Activated T-cell treated with anti-CD3 and anti-CD28 coated beads for 1 hour (primary cell): Measurements from ENCODE around the gene ADIRF.
"Not testable (repeated sequence)": the region's sequence is repeated elsewhere in the genome, so short reads cannot be mapped to it uniquely, and the experiment has no call there.

Source experiments
- DNase-seq: peaks from one replicate; pipeline ENCODE4 v3.0.0-alpha.2; 2020; ENCODE audit warnings: low read depth

ADIRF gene

DNA sequence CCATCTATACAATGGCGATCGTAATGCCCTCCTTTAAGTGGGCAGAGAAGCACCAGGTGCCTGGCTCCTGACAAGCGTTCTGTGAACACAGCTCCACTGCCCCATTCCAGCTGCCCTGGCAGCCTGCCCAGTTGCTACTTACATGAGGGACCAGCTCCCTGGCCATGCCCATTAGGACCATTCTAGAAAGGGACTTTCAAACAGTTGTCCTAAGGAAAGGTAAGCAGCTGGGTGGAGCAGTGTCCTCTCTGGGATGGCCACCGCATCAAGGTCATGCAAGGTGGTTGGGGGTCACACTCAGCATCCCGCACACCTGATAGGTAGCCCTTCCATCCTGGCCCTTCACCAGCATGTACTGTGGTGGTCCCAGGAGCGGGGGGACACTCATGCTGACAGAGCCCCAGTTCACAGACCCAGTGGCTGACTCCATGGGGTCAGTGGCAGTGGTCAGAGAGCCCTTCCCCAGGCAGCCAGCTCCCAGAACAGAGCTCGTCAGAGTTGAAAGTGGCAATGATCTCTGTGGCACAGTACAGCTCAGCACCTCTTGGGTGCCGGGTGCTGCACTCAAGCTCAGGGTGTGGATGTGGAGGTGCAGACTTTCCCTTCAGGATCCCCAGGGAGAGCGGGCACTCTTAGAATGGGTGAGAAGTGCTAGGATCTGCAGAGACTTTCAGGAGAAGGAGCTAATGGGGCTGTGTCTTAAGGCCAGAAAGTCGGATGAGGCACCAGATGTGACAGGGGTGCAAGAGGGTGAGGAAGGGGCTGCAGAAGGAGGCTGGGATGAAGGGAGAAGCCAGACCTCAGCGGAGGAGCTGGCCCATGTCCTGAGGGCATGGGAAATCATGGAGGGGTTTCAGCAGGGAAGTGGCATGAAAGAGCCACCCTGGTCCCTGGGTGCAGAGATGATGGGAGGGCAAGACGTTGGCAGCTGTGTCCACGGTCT is 21.8 kb upstream of the ADIRF start:
- no peak for DNase-seq

DNA sequence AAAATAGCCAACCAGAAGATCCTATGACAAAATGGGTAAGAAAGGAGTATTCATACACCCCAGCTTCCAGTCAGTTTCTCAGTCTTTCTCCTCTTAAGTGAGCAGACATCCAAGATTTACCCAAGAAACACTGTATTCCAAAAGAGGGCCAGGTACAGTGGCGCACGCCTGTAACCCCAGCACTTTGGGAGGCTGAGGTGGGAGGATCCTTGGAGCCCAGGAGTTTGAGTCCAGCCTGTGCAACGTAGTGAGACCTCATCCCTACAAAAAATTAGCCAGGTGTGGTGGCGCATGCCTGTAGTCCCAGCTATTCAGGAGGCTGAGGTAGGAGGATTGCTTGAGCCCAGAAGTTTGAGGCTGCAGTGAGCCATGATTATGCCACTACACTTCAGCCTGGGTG is 20.5 kb upstream of the ADIRF start:
- not testable (repeated sequence) for DNase-seq

DNA sequence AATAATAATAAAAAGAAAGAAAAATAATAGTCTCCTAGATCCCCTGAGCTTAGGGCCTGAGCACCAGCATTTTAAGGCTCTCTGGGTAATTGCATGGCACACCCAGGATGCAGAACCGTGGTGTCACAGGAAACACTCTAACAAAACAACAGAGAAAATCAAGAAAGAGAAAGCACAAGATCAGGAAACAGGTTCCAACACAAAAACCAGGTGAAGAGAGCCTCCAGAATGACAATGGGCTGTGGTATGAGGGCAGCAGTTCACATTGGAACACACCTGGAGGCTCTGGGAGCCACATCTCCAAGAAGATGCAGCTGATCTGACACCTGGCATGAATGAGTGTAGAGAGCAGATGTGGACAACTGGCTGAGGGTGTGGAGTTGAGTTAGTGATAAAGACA is 17.9 kb upstream of the ADIRF start:
- no peak for DNase-seq

DNA sequence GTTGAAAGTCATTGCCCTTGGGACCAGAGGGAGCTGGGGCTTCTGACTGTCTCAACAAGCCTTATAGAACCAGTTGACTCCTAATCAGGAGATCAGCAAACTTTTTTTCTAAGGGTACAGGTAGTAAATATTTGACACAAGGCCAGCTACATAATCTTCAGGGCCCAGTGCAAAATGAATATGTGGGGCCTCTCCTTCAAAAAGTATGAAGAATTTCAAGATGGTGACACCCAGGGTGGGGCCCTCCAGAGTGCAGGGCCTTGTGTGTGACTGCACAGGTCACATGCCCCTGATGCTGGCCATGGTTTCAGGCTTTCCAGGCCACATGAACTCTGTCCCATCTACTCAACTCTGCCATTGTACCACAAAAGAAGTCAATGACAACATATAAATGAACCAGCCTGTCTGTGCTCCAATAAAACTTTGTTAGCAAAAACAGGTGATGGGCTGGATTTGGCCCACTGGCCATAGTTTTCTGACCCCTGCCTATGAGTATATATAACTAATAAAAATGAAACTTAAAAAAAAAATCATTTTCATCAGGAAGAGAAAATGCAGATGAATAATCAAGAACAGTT is 17.0 kb upstream of the ADIRF start:
- no peak for DNase-seq

DNA sequence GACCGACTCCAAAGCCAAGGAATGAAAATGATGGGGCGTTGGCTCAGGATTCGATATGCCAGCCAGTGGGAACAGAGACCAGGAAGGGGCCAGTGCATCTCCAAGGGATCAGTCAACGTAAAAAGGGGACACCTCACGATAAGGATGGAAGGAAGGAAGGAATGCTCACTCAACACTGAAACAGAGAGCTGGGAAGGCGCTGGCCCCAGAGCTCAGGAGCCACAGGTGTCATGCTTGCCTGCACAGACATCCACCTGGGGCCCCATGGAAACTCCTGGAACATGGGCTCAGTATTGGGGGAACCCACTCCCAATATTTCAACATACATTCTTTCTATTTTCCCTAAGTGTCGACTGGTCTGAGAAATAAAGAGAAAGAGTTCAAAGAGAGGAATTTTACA is 16.2 kb upstream of the ADIRF start:
- no peak for DNase-seq

DNA sequence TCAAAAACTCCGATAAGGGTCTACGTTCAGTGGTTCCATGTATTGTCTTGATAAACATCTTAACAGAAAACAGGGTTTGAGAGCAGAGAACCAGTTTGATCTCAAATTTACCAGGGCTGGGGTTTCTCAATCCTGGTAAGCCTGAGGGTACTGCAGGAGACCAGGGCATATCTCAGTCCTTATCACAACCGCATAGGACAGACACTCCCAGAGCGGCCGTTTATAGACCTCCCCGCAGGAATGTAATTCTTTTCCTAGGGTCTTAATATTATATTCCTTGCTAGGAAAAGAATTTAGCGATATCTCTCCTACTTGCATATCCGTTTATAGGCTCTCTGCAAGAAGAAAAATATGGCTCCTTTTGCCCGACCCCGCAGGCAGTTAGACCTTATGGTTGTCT is 15.6 kb upstream of the ADIRF start:
- DNase-seq = not testable (repeated sequence)

DNA sequence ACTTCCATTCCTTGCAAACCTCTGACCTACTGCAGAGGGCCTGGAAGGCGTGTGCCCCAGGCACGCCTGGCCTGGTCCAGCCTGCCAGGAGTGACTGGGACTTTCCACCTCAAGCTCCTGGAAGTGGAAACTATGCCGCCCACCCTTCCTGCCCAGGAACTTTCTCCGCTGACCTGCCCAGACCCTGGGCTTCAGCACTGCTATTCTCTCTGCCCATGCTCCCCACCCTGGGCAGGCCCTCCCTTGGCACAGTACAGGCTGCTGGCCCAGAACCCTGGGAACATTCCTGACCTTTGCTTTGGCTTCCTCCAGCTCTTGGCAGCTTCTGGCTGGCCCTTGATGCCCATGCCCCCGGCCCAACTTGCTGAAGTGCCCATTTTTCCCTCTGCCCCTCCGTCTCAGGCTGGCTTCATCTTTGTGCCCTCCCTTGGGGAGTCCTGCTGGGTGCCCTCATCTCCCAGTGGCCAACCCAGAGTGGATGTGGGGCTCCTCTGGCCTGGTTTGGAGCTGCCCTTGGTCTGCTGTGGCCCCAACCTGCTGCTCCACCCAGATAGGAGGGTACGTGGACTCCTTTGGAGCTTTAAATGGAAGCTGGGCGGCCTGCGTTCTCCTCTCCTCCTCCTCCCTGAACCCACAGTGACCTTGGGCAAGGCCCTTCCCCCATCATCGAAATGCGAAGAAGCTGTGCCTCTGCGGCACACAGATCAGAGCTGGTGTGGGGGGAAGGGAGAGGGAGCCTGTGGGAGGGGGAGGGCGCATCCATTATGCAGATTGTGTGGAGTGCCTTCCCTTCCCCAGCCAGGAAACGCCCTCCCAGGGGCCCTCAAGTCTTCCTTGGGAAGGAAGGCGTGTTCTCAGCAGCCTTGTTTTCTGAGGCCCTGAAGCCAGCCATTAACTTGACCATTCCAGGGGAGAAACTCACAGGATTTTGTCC is 14.3 kb upstream of the ADIRF start:
- no peak for DNase-seq

DNA sequence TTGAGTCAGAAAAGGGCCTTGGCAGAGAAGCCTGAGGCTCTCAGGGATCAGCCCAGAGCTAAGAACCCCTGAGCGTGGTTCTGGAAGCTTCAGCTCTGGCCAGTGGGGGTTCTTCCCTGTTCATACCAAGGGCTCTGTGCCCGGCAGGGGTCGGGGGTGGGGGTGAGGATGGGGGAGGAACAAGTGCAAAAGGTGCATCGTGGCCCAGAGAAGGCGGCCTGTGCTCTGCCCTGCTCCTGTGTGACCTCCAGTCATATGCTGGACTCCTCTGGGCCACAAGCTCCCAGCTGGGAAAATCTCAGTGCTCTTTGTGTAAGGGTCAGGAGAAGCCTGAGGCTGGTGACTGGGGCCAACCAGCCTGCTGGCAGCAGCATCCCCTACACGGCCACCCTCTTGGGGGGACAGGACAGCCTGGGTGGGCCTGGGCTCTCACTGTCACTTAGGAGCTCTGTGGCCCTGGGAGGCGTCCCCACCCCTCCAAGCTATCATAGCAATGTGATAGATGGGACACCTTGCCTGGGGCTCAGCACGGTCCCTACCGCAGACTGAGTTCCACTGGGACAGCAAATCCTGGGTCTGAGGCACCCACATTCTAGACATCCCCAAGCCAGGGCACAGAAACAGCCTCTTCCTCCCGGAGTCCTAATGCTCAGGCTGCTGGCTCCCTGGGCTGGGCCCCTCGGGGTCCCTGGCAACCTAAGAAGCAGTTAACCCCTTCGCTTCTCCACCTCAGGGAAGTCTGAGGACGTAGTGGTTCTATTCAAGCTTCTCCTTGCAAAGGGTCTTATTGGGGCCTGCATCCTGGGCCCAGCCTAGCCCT is 13.4 kb upstream of the ADIRF start:
- no peak for DNase-seq

DNA sequence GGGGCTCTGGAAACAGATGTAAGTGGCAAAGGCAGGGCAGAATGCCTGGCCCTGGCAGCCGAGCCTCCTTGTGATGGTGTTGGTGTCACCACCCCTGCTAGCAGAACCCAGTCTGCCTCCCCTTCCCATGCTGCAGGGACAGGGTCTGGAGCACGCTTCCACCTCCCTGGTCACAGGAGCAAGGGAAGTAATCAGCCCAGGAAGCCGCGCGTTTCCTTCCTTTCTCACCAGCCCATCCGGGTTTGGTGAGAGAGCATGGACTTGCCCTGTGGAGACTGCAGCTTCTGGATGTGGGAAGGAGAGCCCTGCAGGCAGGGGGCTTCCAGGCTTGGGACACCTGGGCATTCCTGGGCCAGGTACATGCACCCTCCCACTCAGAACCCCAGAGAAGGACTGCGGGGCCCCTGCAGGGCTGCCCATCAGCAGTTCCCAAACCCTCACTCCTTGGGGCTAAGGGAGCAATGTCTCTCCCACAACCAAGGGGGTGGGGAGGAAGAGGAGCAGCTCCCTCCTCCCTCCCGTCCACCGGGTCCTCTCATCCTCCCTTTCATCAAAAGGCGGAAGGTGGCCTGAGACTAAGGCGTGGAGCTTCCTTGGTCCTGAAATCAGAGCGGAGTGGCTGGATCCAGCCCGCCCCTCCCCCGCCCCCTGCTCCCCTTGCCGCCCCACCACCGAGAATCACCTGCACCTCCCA is 12.6 kb upstream of the ADIRF start:
- DNase-seq = no peak

DNA sequence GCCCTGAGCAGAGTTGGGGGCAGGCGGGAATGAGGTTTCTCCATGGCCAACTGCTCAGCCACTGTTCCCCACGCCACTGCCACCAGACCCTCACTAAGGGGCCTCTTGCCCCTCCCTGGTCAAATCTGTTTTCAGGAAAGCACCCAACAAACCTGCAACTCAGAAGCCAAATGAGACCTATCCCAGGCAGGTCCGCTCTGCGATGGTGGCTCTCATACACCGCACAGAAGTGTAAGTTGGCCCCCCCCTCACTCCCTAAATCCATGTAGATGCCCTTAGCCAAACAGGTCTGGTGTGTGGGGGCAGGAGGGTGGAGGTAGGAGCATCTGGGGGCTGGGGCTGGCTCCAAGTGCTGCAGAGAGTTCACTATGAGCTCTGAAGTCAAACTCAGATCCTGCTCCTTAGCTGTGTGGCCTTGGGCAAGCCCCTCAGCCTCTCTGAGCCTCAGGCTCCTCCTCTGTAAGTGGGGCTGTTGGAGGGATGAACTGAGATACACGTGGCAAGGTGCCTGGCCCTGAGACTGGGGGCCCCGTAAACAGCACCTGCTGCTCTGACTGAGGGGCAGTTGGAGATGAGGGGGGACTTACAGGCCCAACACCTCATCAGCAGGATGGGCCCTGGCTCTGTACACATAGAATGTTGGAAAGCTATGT is 12.0 kb upstream of the ADIRF start:
- no peak for DNase-seq

DNA sequence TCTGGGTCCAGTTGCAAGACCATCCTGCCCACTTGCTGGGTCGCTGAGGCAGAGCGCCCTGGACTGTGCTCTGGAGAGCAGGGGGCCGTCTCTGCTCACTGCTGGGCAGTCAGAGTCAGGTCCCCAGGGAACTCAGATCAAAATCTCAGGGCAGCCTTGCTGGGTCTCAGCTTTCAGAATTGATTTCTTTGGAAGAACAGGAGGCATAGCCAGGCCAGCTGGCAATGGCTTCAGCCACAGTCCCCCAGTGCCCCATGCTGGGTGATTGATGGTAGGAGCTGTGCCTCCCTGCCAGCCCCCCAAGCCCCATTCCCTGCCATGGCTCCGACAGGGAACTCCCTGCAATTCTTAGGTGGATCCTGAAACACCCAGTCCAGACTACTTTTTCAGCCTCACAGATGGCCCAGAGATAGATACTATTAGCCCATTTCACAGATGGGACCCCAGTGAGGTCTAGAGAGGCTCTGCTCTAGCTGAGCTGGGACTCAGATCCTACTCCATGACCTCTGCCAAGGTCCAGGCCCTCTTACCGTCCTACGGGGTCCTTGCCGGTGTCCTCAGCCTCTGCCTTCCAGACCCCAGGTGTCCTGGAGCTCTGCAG is 11.3 kb upstream of the ADIRF start:
- no peak for DNase-seq

DNA sequence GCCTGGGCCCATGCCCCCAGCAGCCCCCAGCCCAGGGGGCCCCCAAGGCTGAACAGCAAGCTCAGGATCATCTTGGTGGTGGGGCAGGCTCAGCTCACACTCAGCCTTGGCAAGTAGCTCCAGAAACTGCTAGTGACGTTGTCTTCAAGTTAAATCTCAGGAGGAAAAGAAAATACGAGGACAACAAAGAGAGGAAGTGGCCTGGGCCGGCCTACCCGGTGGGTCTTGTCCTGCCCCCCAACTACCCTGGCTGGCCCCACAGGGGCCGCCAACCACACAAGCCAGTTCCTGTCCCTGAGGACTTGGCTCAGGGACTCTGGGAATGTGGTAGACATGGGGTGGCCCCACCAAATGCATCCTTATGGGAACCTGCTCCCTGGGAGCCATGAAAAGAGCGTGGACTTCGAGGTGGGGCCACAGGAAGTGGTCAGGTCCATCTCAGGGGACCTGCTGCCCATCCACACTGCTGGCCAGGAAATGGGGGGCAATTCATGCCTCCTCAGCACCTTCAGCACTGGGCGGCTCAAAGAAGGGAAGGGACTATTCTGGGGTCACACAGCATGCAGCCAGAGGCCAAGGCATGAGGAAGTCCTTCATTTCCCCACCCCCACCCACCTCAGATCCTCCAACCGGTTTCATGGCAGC is 10.7 kb upstream of the ADIRF start, which contains the start of gene MMRN2:
Gene MMRN2 (minus strand): TSS at position 145 of the 645 bp plus-strand sequence. CDS start 74 bp downstream, at position 71.
- DNase-seq = no peak

DNA sequence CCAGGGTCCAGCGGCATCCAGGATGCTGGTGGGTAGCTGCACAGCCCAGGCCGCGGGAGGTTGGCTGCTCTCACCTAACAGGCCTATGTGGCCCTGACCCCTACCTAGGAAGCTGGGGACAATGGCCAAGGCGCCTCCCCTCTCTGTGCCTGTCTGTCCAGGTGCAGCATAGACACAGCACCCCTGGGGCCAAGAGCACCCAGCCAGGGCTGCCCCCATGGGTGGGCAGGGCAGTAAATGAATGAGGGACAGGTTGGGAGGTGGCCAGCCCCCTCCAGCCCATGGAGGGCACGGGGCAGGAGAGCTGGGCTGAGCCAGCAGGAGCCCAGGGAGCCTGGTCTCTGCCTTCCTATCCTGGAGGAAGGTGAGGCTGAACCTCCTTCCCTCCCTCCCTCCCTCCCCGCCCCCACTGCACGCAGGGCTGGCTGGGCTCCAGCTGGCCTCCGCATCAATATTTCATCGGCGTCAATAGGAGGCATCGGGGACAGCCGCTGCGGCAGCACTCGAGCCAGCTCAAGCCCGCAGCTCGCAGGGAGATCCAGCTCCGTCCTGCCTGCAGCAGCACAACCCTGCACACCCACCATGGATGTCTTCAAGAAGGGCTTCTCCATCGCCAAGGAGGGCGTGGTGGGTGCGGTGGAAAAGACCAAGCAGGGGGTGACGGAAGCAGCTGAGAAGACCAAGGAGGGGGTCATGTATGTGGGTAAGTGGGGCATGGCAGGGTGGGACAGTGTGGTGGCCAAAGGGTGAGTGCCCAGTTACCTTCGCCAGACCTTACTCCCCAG is 10.0 kb upstream of the ADIRF start, which contains the start of gene SNCG:
Gene SNCG (plus strand): TSS at position 484 of the 785 bp plus-strand sequence. CDS start 99 bp downstream, at position 583.
- no peak for DNase-seq

DNA sequence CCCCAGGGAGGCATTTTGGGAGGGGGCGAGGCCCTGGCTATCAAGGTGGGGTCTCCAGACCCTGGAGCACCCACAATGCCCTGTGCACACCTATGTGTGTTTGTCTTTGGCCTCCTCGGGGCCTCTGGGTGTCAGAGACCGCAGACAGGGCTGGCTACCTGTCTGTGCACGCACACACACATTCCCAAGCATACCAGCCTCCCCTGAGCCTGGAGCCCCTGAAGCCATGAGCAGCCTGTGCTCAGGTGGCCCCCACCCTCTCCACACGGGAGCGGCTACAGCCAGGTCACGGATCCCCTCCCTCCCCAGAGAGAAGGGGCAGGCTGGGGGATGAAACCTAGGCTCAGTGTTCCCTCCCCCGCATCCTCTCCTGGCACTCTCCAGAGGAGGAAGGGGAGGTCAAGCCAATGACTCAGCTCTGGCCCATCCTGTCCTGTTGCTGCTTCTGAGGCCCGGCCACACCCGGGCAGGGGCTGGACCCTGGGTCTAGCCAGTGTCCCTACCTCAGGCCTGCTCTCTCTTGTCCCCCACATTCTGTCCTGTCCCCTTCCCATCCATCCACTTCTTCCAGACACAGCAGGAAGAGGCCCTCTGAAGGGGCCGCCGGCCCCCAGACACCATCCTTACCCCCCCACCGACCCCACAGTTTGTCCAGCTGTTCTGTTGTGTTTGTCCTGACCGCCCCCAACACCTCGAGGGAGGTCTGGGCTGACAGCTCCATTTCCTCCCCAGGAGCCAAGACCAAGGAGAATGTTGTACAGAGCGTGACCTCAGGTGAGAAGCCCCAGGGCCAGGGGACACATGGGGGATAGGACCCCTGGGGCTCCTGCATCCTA is 9.2 kb upstream of the ADIRF start:
- DNase-seq = no peak

DNA sequence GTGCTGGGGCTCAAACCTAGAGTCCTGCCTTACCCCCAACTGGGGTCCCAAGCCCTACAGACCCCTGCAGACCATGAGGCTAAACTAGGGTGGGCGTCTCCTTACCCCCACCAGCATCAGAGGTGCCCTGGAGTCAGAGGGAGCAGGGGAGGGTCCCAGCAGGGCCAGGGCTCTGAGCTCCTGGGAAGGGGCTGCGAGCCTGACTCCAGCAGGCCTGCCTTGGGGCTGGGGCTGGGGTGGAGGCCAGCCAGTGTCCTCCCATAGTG is 8.6 kb upstream of the ADIRF start:
- no peak for DNase-seq

DNA sequence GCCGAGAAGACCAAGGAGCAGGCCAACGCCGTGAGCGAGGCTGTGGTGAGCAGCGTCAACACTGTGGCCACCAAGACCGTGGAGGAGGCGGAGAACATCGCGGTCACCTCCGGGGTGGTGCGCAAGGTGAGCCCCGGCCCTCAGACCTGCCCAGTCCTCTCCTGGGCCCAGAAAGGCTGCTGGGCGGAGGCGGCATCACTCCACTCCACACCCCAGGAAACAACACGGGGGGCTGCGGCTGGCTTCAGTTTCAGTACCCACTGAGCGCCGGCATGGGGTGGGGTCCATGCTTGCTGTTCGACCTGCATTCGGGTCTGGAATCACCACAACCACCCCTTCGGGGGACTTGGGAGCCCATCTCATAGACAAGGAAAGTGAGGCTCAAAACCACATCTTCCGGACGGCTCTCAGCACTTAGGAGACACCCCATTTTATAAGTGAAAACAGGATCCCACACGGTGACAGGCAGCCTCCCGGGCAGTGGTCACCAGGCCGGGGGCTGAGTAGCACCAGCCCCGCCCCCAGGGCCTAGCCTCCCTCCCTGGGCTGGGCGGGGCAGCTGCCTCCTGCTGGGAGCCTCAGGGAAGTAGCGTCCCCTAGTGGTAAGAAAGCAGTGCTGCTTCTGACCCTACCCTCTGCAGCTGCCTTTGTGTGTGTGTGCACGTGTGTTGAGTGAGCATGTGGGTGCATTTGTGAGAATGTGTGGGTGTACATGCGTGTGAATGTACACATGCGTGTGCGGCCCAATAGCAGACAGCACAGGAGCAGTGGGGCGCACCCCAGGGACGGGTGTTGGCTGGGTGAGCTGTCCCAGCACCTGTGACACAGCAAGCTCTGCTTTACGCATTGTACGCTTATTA is 8.0 kb upstream of the ADIRF start:
- DNase-seq = no peak
